HG03060 (cell line): ENCODE results near the gene MAU2.

Experiments used
- ATAC-seq: cut with Tn5 transposase; IDR thresholded peaks from one replicate; pipeline ENCODE4 v1.9.1; 2021; ENCODE audit warnings: low read depth, moderate number of reproducible peaks; ENCODE audit not compliant: unreplicated experiment

MAU2 gene

DNA sequence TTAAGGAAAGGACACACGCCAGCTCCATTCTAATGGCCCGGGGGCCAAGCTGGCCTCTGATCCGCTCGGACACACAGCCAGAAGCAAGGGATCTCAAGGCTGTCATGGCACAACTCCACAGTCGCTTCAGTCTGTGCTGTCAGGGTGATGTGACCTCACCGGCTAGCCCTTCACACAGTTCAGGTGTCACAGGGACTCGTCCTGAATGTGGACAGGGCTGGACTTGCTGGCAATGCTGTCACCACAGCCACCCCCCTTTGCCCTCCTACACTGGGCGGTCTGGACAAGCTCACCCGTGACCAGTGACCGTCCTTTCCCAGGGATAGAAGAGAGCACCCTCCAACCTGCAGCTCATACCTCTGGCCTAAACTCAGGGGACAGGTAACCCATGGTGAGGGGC, 15.6 kb upstream of the MAU2 start:
- no peak for ATAC-seq

DNA sequence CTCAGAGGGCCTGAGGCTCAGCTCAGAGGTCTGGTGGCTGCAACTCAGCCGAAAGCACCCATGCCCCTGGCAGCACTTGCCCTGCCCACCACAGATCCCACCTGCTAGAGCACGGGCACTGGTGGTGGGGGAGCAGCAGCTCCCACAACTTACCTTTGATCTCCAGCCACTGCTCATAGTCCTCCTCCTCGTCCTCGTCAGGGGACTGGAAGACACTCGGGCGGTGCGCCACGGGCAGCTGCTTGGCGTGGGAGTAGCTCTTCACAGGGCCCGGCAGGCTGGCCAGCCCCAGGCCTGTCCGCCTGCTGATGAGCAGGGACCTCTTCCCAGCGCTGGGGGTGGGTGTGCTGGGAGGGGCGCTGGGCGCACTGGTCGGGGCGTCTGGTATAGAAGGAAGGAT, 14.9 kb upstream of the MAU2 start:
- no peak for ATAC-seq

DNA sequence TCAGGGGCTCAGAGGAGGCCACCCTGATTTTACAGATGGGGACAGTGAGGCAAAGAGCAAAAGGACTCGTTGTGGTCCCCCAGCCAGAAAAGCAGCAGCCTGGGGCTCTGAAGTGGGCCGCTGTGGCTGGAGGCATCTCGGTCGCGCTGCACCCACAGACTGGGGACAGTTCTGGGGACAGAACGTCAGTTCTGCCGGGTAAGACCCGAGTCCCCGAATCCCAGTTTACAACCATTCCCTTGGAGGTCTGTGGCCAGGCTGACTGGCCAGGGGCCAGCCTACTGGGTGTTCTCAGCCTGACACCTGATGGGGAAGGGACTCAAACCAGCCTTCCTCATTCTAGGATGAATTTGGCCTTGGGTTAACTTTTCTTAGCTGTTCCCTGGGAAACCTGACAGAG, 14.4 kb upstream of the MAU2 start:
- ATAC-seq, result no peak

DNA sequence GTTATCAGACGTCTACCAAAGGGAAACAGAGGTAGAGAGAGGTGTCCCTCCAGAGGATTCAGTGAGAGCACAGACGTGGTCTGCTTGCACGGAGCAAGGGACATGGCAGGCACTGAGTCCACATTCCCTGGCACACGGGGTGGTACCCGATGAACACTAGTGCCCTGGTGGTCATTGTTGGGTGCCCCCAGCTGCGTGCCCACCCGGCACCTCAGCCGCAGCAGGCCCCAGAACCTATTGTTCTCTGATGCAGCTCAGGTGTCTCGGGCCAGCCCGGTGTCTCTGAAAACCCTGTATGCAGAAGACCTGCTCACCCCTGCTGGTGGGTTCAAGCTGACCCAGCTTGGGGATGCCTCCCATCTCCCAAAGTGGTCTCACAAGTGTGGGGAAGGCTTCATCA, 12.3 kb upstream of the MAU2 start:
- ATAC-seq, result no peak

DNA sequence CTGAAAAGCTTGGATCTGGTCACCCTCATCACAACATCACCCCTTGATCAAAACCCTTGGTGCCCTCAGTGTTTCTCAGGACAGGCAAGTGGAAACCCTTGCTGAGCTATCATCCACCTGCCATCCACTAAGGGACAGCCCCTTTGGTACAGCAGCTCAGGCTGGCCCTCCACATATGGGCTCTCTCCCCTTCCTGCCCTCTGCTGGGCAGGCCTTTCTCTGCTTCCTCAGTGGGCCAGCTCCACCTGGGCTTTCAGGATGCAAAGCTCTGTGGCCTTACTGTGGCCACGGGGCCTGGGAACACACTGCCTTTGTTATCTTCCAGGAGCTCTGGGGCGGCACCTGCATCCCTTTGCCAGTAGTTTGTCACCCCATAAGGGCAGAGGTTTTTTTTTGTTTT, 5.2 kb upstream of the MAU2 start:
- no peak for ATAC-seq

DNA sequence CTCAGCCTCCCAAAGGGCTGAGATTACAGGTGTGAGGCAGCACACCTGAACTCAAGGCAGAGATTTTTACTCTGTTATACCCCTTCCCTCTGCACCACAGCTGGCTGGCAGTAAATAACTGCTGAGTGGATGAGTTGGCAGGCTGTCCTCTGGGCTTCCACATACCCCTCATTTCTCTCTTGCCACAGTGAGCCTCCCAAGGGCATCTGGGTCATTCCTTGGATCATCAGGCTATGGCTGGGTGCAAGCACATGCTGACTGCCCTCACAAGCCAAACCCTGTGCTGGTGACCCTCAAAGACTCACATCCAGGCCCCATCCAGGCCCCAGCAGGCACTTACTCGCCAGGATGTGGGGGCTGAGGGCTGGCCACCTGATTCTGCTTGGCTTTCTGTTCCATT, 4.5 kb upstream of the MAU2 start:
- no peak for ATAC-seq

DNA sequence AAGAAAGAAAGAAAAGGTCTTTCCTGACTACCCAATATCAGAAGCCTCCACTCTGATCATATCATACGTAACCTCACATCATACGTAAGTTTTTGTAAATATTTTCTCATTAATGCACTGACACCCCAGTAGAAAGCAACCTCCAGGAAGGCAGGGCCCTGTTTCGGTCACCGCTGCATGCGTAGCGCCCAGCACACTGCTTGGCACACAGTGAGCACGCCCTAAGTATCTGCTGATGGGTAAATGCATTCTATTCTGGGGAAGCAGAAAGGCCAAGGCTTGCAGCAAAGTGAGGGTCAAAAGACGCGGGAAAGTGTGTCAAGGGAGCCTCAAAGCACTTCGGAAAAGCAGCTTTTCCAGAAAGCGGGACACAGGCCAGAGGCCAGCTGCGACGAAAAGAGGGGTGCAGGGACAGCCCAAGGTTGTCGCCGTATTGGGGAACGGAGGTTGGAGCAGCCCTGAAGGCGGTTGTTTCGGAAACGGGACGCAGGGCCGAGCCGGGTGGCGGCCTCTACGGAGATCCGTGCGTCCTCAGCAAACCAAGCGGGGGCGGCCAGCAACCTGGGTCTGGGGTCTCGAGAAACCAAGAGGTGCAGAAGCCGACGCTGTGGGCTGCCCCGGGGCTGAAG, 783 bp upstream of the MAU2 start:
- no peak for ATAC-seq

DNA sequence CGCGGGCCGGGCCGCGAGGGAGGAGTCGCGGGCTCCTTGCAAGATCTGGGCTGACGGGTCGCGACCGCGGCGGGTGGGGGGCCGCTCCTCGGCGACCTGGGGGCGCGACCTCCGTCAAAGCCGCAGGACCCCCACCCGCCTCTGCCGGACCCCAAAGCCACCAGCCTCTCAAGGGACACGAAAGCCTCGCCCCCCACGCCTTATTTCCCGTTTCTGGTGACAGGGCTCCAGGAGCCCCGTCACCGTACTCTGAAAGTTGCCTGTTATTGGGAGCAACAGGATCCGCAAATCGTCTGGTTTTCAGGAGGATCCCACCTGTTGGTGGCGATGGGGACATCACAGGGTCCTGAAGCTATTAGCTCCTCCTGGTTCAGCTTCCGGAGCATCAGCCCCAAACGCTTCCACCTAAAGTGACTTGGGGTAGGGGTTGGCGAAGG, 530 bp downstream of the MAU2 start:
- ATAC-seq, result no peak

DNA sequence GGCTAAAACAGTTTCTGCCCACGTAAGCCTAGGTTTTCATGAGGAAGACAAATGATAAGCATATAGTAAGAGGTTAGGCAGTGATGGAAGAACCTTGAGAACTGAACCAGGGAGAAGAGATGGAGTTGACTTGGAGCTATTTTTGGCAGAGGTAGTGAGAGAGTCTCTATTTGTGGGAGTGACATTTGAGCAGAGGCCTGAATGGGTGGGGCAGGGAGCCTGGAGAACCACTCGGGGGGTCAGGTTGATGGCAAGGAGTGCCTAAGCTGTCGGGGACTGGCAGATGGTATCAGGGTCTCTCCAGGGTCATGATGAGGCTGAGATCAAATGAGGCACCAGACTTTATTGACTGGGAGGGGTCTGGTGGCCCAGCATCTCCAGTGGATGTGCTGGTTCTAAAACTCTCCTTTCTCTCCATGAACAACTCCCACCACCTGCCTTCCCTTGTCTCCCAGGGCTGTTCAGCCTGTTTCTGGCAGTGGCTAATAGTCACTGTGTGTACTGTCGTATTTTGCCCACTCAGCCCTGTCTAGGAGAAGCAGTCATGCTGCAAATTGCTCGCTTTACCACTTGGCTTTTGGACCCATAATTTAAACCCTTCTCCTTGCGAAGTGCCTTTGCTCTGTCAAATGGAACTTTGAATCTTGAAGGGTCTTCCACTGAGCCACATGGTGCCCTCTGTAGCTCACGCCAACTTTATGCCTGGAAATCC, 3.6 kb downstream of the MAU2 start:
- no peak for ATAC-seq

DNA sequence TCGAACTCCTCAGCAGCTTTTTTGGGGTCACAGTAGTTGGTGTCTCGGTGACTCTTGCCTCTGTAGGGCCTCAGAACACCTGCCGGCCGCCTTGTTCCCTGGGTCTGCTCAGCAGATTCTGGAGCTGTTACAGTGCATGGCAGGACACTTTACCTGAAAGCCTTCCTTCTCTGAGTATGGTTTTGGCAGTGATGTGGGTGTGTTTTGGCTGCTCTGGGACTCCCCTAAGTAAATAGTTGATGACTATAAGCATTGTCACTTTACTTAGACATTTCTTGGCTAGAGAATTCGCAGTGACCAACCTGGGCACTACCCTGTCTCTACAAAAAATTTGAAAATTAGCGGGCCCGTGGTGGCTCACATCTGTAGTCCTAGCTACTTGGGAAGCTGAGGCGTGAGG, 7.0 kb downstream of the MAU2 start:
- no peak for ATAC-seq

DNA sequence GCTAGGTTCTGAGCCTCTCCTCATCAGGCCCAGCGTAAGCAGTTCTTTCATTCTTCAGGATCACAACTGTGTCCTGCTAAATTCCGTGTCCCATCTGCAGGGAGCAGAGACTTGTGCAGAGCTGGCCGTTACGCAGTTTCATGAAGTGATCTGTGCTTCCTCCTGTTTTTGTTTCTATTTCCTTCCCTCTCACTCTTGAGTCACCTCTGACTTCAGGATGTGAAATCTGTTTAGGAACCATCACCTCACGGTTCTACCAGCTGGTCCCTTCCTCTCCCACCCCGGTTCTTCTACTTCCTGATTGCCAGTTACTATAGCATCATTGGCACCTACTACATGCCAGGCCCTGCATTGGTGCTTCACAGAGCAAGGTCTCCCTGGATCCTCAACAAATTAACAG, 8.5 kb downstream of the MAU2 start:
- ATAC-seq, result no peak

DNA sequence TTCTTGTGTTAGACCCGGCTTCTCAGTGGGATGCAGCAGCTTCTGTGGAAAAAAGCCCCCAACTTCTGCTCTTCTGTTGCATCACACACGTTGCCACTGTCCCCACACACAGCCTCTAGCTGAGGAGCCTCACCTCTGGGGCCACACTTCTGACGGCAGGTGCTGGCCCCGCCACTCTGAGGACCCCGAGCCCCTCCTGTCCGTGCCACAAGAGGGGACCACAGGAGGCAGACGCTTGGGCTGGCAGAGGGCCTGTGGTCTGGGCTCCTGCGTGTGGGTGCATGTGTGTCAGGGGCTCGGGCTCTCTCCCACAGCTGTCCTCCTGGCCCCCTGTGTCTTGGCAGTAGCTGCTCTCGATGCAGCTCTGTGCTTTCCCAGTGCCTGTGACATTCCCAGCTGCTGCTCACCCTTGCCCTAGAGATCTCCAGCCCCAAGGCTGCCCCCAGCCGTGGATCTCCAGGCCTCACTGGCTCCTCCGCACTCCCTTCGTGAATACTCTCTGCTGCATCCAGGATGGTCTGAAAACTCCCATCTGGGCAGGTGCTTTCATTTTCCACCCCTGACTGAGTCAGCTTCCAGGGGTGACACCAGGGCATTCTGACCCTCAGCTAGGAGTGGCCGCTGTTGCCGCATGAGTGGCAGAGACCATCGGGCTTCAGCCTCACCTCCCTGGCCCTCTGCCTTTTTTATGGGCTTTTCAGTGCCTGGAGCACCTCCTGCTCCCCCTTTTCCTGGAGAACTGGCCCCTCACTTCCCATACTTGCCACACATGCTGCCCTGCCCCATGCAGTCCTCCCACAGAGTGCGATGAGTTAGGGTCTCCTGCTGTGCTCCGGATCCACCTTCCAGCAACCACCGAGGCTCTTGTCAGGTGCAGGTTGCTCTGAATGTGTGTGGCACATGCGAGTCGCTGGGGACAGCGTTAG, 13.7 kb downstream of the MAU2 start:
- ATAC-seq, result no peak

DNA sequence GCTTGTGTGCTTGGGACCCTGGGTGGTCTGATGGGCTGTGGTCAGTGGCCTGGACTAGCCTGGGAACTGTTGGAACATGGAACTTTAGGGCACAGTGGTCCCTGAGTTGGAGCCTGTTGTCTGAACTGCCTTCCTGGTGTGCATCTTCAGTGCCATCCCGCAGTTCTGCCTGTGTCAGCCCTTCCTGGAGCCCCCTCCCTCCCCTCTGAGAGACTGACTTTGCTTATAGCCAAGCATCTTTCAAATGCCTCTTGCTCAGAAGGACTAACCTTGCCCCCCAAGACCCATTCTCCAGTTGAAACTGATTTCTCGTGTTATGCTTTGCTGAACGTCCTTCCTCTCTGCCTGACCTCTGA, 14.3 kb downstream of the MAU2 start:
- no peak for ATAC-seq

DNA sequence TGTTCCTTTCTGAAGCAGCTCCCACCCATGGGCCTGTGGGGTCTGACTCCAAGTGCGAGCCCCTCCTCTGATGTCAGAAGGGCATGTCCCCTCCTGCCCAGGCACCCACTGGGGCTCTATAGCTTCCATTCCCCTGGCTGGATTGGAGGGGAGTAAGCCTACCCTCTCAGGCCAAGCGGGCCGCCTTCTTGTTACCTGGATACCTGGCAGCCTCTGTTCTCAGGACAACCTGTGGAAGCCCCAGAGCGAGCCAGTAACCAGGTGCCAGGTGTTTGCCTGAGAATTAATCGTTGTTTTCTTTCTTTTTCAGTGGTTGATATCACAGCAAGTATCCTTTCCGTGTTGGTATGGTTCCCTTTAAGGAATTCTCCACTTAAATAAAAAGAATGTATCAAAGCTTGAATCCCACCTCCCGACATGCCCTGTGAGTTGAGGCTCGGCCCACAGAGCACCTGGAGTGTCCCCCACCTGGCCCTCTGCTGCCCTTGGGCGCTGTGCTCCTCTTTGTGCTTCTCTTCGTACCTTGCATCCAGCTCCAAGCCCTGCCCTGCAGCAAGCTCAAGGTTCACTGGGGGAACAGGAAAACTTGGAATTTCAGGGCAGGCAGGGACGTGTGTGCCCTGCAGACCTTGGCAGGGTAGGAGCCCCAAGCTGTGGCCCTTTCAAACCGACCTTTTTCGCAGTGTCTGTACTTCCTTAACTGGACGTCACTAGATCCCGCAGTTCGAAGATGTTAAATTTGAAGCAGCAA, 15.0 kb downstream of the MAU2 start:
- ATAC-seq, result no peak

DNA sequence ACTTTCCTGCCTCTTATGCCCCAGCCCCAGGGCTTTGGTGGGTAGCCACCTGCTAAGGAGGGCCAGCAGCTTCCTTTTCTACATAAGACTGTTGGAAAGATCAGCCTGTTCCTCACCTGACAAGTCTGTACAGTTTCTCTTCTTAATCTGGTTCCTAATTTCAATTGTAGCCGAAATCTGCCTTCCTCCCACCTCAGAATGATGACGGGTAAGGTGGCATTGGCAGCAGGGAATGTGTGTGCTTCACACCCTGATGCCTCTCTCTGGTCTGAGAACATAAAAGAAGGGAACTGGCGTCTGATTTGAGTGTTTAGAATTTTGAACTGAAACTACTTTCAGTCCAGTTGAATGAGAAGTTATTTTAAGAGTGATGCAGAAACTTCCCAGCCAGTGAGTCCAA, 16.0 kb downstream of the MAU2 start:
- ATAC-seq, result no peak

DNA sequence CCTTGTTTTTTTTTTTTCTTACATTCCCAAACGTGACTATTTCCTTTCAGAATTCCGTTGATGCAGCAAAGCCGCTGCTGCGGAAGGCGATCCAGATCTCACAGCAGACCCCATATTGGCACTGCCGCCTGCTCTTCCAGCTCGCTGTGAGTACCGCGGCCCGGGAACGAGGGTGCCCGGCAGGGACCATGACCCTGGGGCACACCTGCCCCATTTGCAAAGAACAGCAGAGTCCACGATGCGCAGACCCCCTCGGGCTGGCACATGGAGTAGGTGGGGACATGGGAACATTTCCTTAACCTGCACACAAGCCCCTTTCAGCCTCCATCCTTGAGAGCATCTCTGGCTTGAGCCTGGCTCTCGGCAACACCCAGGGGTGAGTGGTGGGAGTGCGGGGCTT, 16.5 kb downstream of the MAU2 start:
- no peak for ATAC-seq

DNA sequence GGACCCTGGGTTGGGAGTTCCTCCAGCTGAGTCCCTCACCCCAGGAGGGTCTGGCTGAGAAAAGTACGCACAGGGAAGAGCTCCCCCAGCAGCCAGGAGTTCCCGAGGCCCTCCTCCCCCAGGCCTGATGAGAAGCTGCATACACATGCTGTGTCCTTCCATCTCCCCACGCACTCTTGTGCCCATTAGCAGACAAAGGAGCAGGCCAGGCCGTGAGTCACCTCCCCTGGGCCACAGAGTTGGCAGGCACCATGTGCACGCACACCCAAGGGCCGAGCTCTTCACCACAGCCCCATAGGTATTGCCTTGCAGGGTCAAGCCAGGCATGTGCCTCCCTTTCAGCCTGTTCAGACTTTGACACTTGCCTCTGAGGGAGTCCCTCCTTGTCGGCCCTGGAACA, 17.5 kb downstream of the MAU2 start:
- no peak for ATAC-seq

DNA sequence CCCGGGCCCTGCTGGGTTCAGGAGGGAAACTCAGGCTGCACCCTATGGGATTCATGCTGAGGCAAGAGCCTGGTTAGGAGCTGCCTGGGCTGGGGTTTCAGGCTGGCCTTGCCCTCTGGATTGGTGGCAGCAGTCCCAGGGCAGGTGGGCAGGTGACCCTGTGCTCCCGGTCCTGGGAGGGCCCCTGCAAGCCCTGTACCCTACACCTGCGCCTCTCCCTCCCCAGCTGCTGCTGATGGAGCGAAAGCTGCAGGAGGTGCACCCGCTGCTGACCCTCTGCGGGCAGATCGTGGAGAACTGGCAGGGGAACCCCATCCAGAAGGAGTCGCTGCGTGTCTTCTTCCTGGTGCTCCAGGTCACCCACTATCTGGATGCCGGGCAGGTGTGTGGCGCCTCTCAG, 20.4 kb downstream of the MAU2 start:
- no peak for ATAC-seq

DNA sequence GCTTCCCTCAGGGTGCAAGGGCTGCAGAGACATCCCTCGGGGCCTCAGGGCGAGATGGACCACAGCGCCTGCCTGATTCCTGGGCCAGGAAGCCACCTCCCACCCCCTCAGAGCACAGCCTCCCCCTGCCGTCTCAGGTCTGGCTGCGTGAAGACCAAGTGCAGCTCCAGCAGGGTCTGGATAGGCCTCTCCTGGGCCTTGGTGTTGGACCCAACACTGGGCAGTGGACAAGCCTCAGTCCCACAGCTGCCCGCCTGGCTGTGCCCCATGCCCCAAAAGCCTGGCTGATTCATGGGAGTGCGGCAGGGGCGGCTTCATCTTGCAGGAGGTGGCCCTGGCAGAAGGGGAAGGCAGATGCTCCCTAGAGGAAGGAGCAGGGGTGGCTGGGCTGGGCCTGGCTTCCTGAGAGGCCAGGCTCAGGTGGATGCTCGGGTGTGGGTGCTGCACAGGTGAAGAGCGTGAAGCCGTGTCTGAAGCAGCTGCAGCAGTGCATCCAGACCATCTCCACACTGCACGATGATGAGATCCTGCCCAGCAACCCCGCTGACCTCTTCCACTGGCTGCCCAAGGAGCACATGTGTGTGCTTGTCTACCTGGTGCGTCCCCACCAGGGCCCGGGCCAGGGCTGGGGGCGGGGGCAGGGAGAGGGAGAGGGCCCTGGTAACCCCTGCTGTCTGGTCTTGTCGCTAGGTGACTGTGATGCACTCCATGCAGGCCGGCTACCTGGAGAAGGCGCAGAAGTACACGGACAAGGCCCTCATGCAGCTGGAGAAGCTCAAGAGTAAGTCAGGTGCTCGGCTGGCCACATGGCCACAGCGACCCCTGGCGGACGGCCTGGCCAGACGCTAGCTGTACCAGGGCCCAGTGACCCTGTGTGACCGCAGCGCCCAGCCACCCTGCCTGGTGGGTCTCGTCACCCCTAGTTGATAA, 21.7 kb downstream of the MAU2 start:
- ATAC-seq, result no peak

DNA sequence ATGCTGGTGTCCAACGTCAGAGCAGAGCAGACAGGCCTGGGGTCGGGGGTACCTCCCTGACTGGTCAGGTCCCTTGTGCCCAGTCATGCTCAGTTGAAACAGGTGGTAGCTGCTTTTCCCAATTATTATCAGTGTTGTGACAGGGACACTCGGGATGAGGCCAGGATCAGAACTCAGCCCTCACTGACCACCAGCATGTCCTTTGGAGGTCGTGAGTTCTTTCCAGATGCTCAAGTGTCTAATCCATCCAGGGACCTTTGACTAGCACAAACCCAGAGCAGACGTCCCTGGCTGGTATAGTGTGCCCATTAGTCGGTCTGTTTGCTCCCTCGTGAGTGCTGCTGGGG, 22.4 kb downstream of the MAU2 start:
- ATAC-seq, result no peak
